Upper lobe of left lung (tissue), 4 donors: ENCODE results near the gene PRPS1.

Source experiments
- EP300 ChIP-seq, 4 donors: sonication (generic); formaldehyde crosslinking; IDR thresholded peaks; one replicate each; pipeline ENCODE4 v1.5.1; 2017; ENCODE audit warnings: antibody characterized with exemption in 4 of 4, control low read depth in 2 of 4
- POLR2A ChIP-seq, 4 donors: fragments of 450-650 bp; IDR thresholded peaks; one replicate each; pipeline ENCODE4 v1.5.1; 2016 to 2017; ENCODE audit warnings: antibody characterized with exemption in 4 of 4, mild to moderate bottlenecking in 2 of 4

DNA sequence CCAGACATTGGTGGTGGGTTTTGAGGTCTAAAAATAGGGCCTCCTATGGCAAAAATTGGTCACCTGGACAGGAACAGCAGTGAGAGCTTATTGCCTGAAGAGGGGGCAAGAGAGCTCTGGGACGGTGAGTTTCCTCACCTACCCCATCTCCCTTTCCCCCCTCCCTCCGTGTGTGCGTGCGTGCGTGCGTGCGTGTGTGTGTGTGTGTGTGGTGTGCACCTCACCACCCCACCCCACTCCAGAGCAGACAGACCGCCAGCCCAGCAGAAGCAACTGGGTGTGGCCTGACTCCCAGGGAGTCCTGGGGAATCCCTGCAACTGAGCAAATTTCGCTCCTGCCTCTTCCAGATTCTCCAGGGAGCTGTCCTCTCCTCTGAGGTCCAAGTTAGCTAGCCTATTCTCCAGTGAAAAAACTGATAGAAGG lies 44.7 kb downstream of the PRPS1 start:
- TF ChIP-seq POLR2A (IDR thresholded peaks at IDR 0.05) (peak in 1 of 4 donors; percentile 67), EP300 (IDR thresholded peaks at IDR 0.05) (peak in 2 of 4 donors; percentile 85 to 87)
